H9 (cell line): Measurements from ENCODE around the gene CDADC1. TPM values are rescaled to one million over a fixed set of nuclear protein-coding genes. Genes with fewer than 3 reads are reported as not detected.

Experiments used
- DNase-seq: peaks from one replicate; pipeline ENCODE4 v3.0.0-alpha.2; 2017
- H2AFZ ChIP-seq: one replicate; pipeline ENCODE4 v1.6.1; 2013; ENCODE audit warnings: mild to moderate bottlenecking, low read length, control low read depth, moderate library complexity
- H2AK5ac ChIP-seq: 2 replicates; pipeline ENCODE4 v1.6.1; 2013; ENCODE audit warnings: low read length, control low read depth, mixed read lengths; ENCODE audit not compliant: insufficient read length
- H2BK120ac ChIP-seq: one replicate; pipeline ENCODE4 v1.6.1; 2013; ENCODE audit warnings: low read depth, mild to moderate bottlenecking, low read length, control low read depth, inconsistent platforms; ENCODE audit not compliant: poor library complexity, severe bottlenecking
- H2BK12ac ChIP-seq: 2 replicates; pipeline ENCODE4 v1.6.1; 2013; ENCODE audit warnings: low read length, control low read depth, mixed read lengths, low read depth; ENCODE audit not compliant: insufficient read length
- H2BK15ac ChIP-seq: 2 replicates; pipeline ENCODE4 v1.6.1; 2013; ENCODE audit warnings: low read depth, low read length, control low read depth
- H2BK20ac ChIP-seq: one replicate; pipeline ENCODE4 v1.6.1; 2013; ENCODE audit warnings: low read depth, mild to moderate bottlenecking, low read length, control low read depth, inconsistent platforms; ENCODE audit not compliant: poor library complexity, severe bottlenecking
- H2BK5ac ChIP-seq: 2 replicates; pipeline ENCODE4 v1.6.1; 2013; ENCODE audit warnings: low read length, control low read depth, mixed read lengths; ENCODE audit not compliant: insufficient read length
- H3K14ac ChIP-seq: 2 replicates; pipeline ENCODE4 v1.6.1; 2013; ENCODE audit warnings: low read length, control low read depth; ENCODE audit not compliant: insufficient read depth
- H3K18ac ChIP-seq: 2 replicates; pipeline ENCODE4 v1.6.1; 2013; ENCODE audit warnings: low read depth, mild to moderate bottlenecking, mixed read lengths, low read length, control low read depth; ENCODE audit not compliant: insufficient read length
- H3K23ac ChIP-seq: 2 replicates; pipeline ENCODE4 v1.6.1; 2013; ENCODE audit warnings: low read length, control low read depth, mixed read lengths, low read depth; ENCODE audit not compliant: insufficient read length
- H3K23me2 ChIP-seq: 2 replicates; pipeline ENCODE4 v1.6.1; 2013; ENCODE audit warnings: low read depth, mild to moderate bottlenecking, mixed read lengths, low read length, control low read depth; ENCODE audit not compliant: insufficient read length, poor library complexity, severe bottlenecking
- H3K27ac ChIP-seq: 2 replicates; pipeline ENCODE4 v1.5.1; 2013; ENCODE audit warnings: low read length, control low read depth, mixed read lengths, low read depth; ENCODE audit not compliant: insufficient read length
- H3K27me3 ChIP-seq: 2 replicates; pipeline ENCODE4 v1.6.1; 2013; ENCODE audit warnings: low read length, control low read depth, inconsistent platforms; ENCODE audit not compliant: insufficient read depth
- H3K4ac ChIP-seq: 2 replicates; pipeline ENCODE4 v1.6.1; 2013; ENCODE audit warnings: low read depth, mild to moderate bottlenecking, control low read depth, inconsistent platforms, low read length, moderate library complexity
- H3K4me1 ChIP-seq: 2 replicates; pipeline ENCODE4 v1.6.1; 2013; ENCODE audit warnings: low read length, control low read depth, inconsistent platforms; ENCODE audit not compliant: insufficient read depth
- H3K4me2 ChIP-seq: 2 replicates; pipeline ENCODE4 v1.6.1; 2013; ENCODE audit warnings: low read length, control low read depth, mixed read lengths; ENCODE audit not compliant: insufficient read length, insufficient read depth
- H3K56ac ChIP-seq: 2 replicates; pipeline ENCODE4 v1.6.1; 2013; ENCODE audit warnings: low read depth, mild to moderate bottlenecking, mixed read lengths, low read length, control low read depth; ENCODE audit not compliant: insufficient read length
- H3K79me1 ChIP-seq: 2 replicates; pipeline ENCODE4 v1.6.1; 2013; ENCODE audit warnings: low read depth, mild to moderate bottlenecking, moderate library complexity, low read length, control low read depth, inconsistent platforms; ENCODE audit not compliant: insufficient read depth, poor library complexity, severe bottlenecking
- H3K79me2 ChIP-seq: 2 replicates; pipeline ENCODE4 v1.6.1; 2013; ENCODE audit warnings: low read length, control low read depth, inconsistent platforms; ENCODE audit not compliant: insufficient read depth
- H3K9ac ChIP-seq: 2 replicates; pipeline ENCODE4 v1.6.1; 2013; ENCODE audit warnings: low read length, control low read depth, mixed read lengths; ENCODE audit not compliant: insufficient read length; ENCODE audit errors: extremely low read depth
- H3K9me3 ChIP-seq: one replicate; pipeline ENCODE4 v1.6.1; 2013; ENCODE audit warnings: low read depth, low read length, inconsistent platforms; ENCODE audit not compliant: control insufficient read depth
- H3T11ph ChIP-seq: one replicate; pipeline ENCODE4 v1.6.1; 2013; ENCODE audit warnings: mild to moderate bottlenecking, low read length, control low read depth, inconsistent platforms
- H4K20me1 ChIP-seq: one replicate; pipeline ENCODE4 v1.6.1; 2013; ENCODE audit not compliant: control insufficient read depth, insufficient read length, insufficient read depth
- H4K5ac ChIP-seq: 2 replicates; pipeline ENCODE4 v1.6.1; 2013; ENCODE audit warnings: low read depth, mild to moderate bottlenecking, mixed read lengths, low read length, control low read depth; ENCODE audit not compliant: insufficient read length
- H4K8ac ChIP-seq: replicated peaks from 2 replicates; pipeline ENCODE4 v1.6.1; 2013; ENCODE audit warnings: low read length, control low read depth, mixed read lengths, low read depth; ENCODE audit not compliant: insufficient read length
- H4K91ac ChIP-seq: 2 replicates; pipeline ENCODE4 v1.6.1; 2013; ENCODE audit warnings: low read depth, mild to moderate bottlenecking, moderate library complexity, mixed read lengths, low read length, control low read depth; ENCODE audit not compliant: insufficient read length
- H3K27ac Mint-ChIP-seq, 3 experiments: 2 replicates in 2 of 3; 3 replicates in 1 of 3; pipeline ENCODE4 v1.8.0; 2020 to 2021; ENCODE audit warnings: mixed read lengths in 3 of 3, mild to moderate bottlenecking in 1 of 3, moderate library complexity in 1 of 3
- H3K27me3 Mint-ChIP-seq: 2 replicates; pipeline ENCODE4 v1.8.0; 2021; ENCODE audit warnings: low read depth, mild to moderate bottlenecking, moderate library complexity, mixed read lengths
- H3K36me3 Mint-ChIP-seq, 3 experiments: 2 replicates in 2 of 3; 3 replicates in 1 of 3; pipeline ENCODE4 v1.8.0; 2020 to 2021; ENCODE audit warnings: low read depth in 3 of 3, mixed read lengths in 3 of 3; ENCODE audit not compliant: insufficient read depth in 1 of 3
- H3K4me1 Mint-ChIP-seq, 2 experiments: 2 replicates each; pipeline ENCODE4 v1.8.0; 2020; ENCODE audit warnings: mixed read lengths in 2 of 2
- H3K4me3 Mint-ChIP-seq, 2 experiments: 2 replicates in 1 of 2; 3 replicates in 1 of 2; pipeline ENCODE4 v1.8.0; 2020 to 2021; ENCODE audit warnings: mild to moderate bottlenecking in 2 of 2, mixed read lengths in 2 of 2, moderate library complexity in 1 of 2
- H3K9me3 Mint-ChIP-seq, 2 experiments: 2 replicates in 1 of 2; 3 replicates in 1 of 2; pipeline ENCODE4 v1.8.0; 2020; ENCODE audit warnings: mild to moderate bottlenecking in 2 of 2, mixed read lengths in 2 of 2, moderate library complexity in 1 of 2
- CTCF ChIP-seq: fragments of 200-600 bp; sonication (generic); conservative IDR thresholded peaks from 3 replicates; pipeline ENCODE4 v1.8.0; 2021; ENCODE audit warnings: antibody characterized with exemption, mild to moderate bottlenecking
- WGBS: extraction: QIAGEN DNeasy Blood & Tissue Kit; methylation state at CpG from one replicate; pipeline ENCODE4 v1.1.7; 2013; ENCODE audit warnings: missing lambda C conversion rate, low lambda C conversion rate, mixed read lengths; ENCODE audit not compliant: insufficient read length; ENCODE audit errors: extremely low coverage; 5-methylcytosine and 5-hydroxymethylcytosine counted together
- total RNA-seq: library from RNA; stranded (reverse); gene quantifications from 2 replicates; pipeline ENCODE4 v1.2.1, GENCODE V29; 2021

The CDADC1 gene
- total RNA-seq, 1 experiment from 2014 or later = 4.9 TPM

- Histone ChIP-seq H3T11ph (no peak overlapping the region), H3K14ac (no peak overlapping the region), H3K79me2 (no peaks in the 10 kb centered on the region), H3K4me1 (no peaks in the 10 kb centered on the region), H3K9me3 (no peaks in the 10 kb centered on the region), H2AK5ac (no peak overlapping the region), H3K79me1 (no peaks in the 10 kb centered on the region), H4K5ac (no peak overlapping the region), H4K91ac (no peak overlapping the region), H3K23ac (no peak overlapping the region), H3K27ac (no peak overlapping the region), H3K4me2 (no peak overlapping the region), H2BK20ac (no peak overlapping the region), H2AFZ (no peak overlapping the region), H2BK5ac (no peak overlapping the region), H2BK120ac (no peak overlapping the region), H3K27me3 (no peaks in the 10 kb centered on the region), H3K18ac (no peak overlapping the region), H3K9ac (no peak overlapping the region), H3K4ac (no peak overlapping the region), H4K8ac (no peak overlapping the region), H2BK15ac (no peak overlapping the region), H3K56ac (no peak overlapping the region), H3K23me2 (no peaks in the 10 kb centered on the region), H2BK12ac (no peak overlapping the region), H4K20me1 (no peaks in the 10 kb centered on the region)
- no CpG with 5 or more reads among the region's 4 CpGs for WGBS
- Mint-ChIP-seq H3K27ac (no peak overlapping the region), H3K27me3 (peaks cover 2% of the 10 kb centered on the region), H3K9me3 (no peaks in the 10 kb centered on the region), H3K4me1 (no peaks in the 10 kb centered on the region), H3K36me3 (peaks cover 9 to 55% (median 11%) of the 10 kb centered on the region in 3 experiments; a peak in 6 of 7 replicates), H3K4me3 (no peak overlapping the region)
- TF ChIP-seq CTCF = no peak
- no peak for DNase-seq
Measured at GRCh38 chr13:49208619-49209018, 39.1 kb upstream of the CDADC1 start.
